ENCODE measurements around the gene TMPRSS9.

Gene TMPRSS9

DNA sequence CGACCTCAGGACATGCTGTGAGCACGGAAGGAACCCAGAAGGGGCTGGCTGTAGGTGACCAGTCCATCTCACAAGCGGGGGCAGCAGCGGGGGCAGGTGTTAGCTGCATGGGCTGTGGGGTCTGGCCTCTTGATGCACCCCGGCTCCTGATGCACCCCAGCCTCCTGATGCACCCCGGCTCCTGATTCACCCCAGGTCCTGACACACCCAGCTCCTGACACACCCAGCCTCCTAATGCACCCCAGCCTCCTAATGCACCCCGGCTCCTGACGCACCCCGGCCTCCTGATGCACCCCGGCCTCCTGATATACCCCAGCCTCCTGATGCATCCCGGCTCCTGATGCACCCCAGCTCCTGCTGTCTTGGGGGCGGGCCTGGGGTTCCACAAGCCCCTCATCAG is 39.1 kb upstream of the TMPRSS9 start:
- TF ChIP-seq YY1 (IDR thresholded peaks at IDR 0.05; ENCODE audit: low read depth) (no peak), TCF12 (IDR thresholded peaks at IDR 0.05; ENCODE audit: low read depth) (no peak), EP300 (IDR thresholded peaks at IDR 0.05; ENCODE audit: borderline replicate concordance) (no peak), CREB1 (IDR thresholded peaks at IDR 0.05; ENCODE audit: low read depth) (no peak), EGR1 (IDR thresholded peaks at IDR 0.05) (no peak), ZBTB7A (IDR thresholded peaks at IDR 0.05; ENCODE audit: low read depth) (no peak), FOXM1 (IDR thresholded peaks at IDR 0.05; ENCODE audit: borderline replicate concordance, low read depth) (no peak), TEAD4 (IDR thresholded peaks at IDR 0.05) (no peak), CEBPB (IDR thresholded peaks at IDR 0.05) (no peak), TAF1 (IDR thresholded peaks at IDR 0.05; ENCODE audit: low read depth) (no peak), NFIC (IDR thresholded peaks at IDR 0.05) (no peak), RAD21 (IDR thresholded peaks at IDR 0.05; ENCODE audit: low read depth) (no peak)
- TF ChIP-seq, protein P1, sequence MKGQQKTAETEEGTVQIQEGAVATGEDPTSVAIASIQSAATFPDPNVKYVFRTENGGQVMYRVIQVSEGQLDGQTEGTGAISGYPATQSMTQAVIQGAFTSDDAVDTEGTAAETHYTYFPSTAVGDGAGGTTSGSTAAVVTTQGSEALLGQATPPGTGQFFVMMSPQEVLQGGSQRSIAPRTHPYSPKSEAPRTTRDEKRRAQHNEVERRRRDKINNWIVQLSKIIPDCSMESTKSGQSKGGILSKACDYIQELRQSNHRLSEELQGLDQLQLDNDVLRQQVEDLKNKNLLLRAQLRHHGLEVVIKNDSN (IDR thresholded peaks at IDR 0.05): no peak
- TF ChIP-seq, protein P2, sequence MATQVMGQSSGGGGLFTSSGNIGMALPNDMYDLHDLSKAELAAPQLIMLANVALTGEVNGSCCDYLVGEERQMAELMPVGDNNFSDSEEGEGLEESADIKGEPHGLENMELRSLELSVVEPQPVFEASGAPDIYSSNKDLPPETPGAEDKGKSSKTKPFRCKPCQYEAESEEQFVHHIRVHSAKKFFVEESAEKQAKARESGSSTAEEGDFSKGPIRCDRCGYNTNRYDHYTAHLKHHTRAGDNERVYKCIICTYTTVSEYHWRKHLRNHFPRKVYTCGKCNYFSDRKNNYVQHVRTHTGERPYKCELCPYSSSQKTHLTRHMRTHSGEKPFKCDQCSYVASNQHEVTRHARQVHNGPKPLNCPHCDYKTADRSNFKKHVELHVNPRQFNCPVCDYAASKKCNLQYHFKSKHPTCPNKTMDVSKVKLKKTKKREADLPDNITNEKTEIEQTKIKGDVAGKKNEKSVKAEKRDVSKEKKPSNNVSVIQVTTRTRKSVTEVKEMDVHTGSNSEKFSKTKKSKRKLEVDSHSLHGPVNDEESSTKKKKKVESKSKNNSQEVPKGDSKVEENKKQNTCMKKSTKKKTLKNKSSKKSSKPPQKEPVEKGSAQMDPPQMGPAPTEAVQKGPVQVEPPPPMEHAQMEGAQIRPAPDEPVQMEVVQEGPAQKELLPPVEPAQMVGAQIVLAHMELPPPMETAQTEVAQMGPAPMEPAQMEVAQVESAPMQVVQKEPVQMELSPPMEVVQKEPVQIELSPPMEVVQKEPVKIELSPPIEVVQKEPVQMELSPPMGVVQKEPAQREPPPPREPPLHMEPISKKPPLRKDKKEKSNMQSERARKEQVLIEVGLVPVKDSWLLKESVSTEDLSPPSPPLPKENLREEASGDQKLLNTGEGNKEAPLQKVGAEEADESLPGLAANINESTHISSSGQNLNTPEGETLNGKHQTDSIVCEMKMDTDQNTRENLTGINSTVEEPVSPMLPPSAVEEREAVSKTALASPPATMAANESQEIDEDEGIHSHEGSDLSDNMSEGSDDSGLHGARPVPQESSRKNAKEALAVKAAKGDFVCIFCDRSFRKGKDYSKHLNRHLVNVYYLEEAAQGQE (IDR thresholded peaks at IDR 0.05; ENCODE audit: low read depth): no peak
- TF ChIP-seq, protein P3, sequence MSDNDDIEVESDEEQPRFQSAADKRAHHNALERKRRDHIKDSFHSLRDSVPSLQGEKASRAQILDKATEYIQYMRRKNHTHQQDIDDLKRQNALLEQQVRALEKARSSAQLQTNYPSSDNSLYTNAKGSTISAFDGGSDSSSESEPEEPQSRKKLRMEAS (IDR thresholded peaks at IDR 0.05): no peak

DNA sequence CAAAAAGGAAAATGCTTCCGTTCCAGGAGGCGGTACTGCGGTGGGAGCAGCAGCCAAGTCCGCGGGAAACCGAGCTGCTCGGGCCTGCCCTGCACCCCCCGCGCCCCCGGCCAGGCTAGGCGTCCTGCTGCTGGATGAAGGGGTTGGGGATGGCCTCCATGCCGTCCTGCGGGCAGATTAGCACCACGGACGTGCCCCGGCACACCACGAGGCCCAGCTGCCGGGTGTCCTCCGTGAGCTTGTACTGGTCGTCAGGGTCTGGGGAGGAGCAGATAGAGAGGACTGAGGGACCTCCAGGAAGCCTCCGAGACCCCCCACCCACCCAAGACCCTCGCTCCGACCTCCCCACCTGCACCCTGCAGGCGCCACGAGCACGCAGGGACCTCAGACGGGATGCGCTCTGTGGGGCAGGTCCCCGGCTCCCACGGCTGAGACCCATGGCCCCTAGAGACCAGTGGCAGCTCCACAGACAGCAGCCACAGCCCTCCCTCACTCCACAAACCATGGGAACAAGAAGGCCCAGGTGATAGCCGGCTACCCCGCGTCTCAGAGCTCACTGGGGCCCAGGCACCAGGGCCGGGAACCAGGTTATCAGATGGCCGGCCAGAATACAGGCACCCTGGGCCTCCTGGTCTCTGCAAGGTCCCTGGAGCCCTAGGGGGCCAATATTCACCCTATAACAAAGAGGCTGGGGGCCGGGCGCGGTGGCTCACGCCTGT is 38.3 kb upstream of the TMPRSS9 start:
- TF ChIP-seq, protein P2 (IDR thresholded peaks at IDR 0.05; ENCODE audit: low read depth): no peak
- TF ChIP-seq CREB1 (IDR thresholded peaks at IDR 0.05; ENCODE audit: low read depth) (no peak), FOXM1 (IDR thresholded peaks at IDR 0.05; ENCODE audit: borderline replicate concordance, low read depth) (no peak), TCF12 (IDR thresholded peaks at IDR 0.05; ENCODE audit: low read depth) (no peak), EP300 (IDR thresholded peaks at IDR 0.05; ENCODE audit: borderline replicate concordance) (no peak), TEAD4 (IDR thresholded peaks at IDR 0.05) (no peak), NFIC (IDR thresholded peaks at IDR 0.05) (no peak), EGR1 (IDR thresholded peaks at IDR 0.05) (no peak), TAF1 (IDR thresholded peaks at IDR 0.05; ENCODE audit: low read depth) (no peak), CEBPB (IDR thresholded peaks at IDR 0.05) (no peak), ZBTB7A (IDR thresholded peaks at IDR 0.05; ENCODE audit: low read depth) (no peak), RAD21 (IDR thresholded peaks at IDR 0.05; ENCODE audit: low read depth) (no peak), YY1 (IDR thresholded peaks at IDR 0.05; ENCODE audit: low read depth) (no peak)
- TF ChIP-seq, protein P1 (IDR thresholded peaks at IDR 0.05): no peak
- TF ChIP-seq, protein P3 (IDR thresholded peaks at IDR 0.05): no peak

DNA sequence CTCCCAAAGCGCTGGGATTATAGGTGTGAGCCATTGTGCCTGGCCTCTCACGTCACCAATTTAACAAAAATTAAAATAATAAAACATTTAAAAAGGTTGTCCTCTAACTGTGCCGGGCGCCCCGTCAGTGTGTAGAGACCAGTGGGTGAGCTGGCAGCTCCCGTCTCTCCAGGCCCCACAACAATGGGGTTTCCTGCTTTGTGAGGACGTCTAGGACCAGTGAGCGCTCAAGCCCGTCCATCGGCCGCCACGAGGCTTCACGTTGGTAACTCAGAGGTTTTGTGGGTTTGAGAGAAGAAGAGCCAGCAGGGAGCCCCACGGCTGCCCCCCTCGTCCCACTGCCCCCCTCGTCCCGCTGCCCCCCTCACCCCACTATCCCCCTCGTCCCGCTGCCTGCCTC is 36.4 kb upstream of the TMPRSS9 start:
- TF ChIP-seq, protein P1 (IDR thresholded peaks at IDR 0.05): no peak
- TF ChIP-seq, protein P3 (IDR thresholded peaks at IDR 0.05): no peak
- TF ChIP-seq CEBPB (IDR thresholded peaks at IDR 0.05): no peak
- no peak for TF ChIP-seq FOXM1 (IDR thresholded peaks at IDR 0.05; ENCODE audit: borderline replicate concordance, low read depth)
- TF ChIP-seq EP300 (IDR thresholded peaks at IDR 0.05; ENCODE audit: borderline replicate concordance): no peak
- TF ChIP-seq CREB1 (IDR thresholded peaks at IDR 0.05; ENCODE audit: low read depth): no peak
- TF ChIP-seq TAF1 (IDR thresholded peaks at IDR 0.05; ENCODE audit: low read depth): no peak
- no peak for TF ChIP-seq RAD21 (IDR thresholded peaks at IDR 0.05; ENCODE audit: low read depth)
- no peak for TF ChIP-seq TCF12 (IDR thresholded peaks at IDR 0.05; ENCODE audit: low read depth)
- no peak for TF ChIP-seq YY1 (IDR thresholded peaks at IDR 0.05; ENCODE audit: low read depth)

DNA sequence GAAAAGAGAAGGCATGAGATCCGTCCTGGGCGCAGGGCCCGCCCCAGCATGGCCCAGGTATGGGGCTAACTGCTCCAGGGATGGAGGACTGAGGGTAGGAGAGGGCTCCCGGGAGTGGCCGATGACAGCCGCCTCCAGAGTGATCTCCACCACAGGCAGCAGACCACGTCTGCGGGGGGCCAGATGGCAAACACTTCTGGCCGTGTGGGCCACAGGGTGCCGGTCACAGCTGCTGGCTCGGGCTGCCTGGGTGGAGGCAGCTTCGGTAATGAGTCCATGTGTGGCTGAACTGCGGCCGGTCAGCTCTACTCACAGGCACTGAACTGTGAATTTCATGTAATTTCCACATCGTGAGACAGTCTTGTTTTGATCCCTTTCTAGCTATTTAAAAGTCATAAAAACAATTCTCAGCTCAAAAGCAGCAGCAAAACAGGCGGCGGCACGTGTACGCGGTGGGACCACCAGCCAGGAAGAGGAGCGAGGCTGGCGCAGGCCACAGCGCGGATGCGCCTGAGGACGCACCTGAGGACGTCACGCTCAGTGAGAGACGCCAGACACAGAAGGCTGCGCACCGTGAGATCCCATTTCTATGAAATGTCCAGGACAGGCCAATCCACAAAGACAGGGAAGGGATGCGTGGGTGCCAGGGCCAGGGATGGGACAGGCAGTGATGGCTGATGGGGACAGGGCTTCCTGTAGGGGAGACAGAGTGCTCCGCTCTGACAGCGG is 35.7 kb upstream of the TMPRSS9 start:
- no peak for TF ChIP-seq TCF12 (IDR thresholded peaks at IDR 0.05; ENCODE audit: low read depth)
- TF ChIP-seq CEBPB (IDR thresholded peaks at IDR 0.05): no peak
- TF ChIP-seq, protein P2 (IDR thresholded peaks at IDR 0.05; ENCODE audit: low read depth): no peak

Data from Ishikawa (cell line).